IPS DF 4.7 (cell line): Measurements from ENCODE around the gene EGR2.
"Not testable (repeated sequence)": the region's sequence is repeated elsewhere in the genome, so short reads cannot be mapped to it uniquely, and the experiment has no call there.

Experiments
- DNase-seq: peaks from one replicate; pipeline ENCODE4 v3.0.0-alpha.2; 2013; ENCODE audit warnings: low spot score; ENCODE audit errors: extremely low read depth

EGR2 gene

DNA sequence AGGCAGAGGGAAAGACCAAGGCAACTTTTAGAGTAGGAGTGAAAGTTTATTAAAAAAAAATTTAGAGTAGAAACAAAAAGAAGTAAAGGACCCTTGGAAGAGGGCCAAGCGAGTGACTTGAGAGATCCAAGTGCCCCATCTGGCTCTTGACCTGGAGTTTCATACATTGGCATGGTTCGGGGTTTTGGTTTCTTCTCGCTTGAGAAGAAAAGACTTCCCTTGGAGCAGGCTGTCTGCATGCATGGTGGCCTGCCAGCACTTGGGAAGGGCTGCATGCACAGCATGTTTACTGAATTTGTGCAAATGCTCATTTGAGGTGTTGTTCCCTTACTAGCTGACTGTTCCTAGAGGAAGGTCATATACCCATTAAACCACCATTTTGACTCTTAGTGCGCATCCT lies 20.4 kb downstream of the EGR2 start:
- DNase-seq, result no peak

DNA sequence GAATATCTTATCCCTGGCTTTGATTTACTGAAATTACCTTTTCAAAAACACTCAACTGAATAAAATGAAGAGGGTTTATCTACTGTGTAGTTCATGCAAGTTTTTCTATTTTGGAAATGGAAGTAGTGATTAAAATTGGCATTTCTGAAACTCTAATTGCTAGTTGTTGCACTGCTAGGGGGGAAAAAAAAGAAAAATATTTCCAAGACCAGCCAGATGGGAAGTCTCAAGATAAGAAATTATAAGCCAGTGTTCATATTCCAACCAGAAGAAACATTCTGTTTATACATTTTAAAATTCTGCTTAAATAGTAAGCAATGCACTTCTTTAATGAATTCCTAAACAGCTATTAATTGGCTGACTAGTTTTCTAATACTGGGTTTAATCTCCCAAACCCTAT lies 21.1 kb downstream of the EGR2 start:
- DNase-seq, result no peak

GRCh38 chr10:62794306-62794705 lies 21.9 kb downstream of the EGR2 start:
- no peak for DNase-seq

DNA sequence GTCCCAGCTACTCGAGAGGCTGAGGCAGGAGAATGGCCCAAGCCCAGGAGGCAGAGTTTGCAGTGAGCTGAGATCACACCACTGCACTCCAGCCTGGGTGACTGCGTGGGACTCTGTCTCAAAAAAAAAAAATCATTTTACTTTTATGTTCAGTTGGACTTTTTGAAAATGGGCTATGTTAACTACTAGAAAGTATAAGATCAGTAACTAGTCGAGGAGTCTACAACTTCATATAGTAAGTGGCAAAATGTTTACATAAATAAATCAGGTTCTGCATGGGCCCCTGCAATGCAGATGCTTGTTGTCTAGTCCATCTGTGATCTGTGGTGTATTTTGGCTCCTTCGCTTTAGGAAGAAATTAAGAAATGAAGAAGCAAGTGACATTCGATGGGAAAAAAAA lies 23.9 kb downstream of the EGR2 start:
- no peak for DNase-seq

DNA sequence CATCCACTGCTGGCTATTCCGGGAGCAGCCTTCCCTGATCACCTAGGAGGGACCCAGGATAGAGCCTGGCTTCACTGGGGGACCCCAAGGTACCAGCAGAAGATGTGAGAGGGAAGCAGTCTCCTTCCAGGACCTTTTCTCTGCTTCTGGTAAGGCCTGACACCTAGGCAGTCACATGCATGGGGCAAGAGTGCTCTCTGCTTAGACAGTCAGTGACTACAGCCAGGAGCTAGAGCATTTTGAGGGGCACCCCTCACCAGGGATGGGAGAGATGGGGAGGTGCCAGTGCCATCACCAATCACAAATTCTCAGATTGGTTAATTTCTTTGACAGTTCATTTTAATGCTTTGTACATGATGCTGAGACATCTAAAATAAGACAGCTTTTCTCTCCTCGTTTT lies 25.6 kb downstream of the EGR2 start:
- no peak for DNase-seq

- DNase-seq, result no peak
Observed at GRCh38 chr10:62790019-62790555, 26.1 kb downstream of the EGR2 start.

DNA sequence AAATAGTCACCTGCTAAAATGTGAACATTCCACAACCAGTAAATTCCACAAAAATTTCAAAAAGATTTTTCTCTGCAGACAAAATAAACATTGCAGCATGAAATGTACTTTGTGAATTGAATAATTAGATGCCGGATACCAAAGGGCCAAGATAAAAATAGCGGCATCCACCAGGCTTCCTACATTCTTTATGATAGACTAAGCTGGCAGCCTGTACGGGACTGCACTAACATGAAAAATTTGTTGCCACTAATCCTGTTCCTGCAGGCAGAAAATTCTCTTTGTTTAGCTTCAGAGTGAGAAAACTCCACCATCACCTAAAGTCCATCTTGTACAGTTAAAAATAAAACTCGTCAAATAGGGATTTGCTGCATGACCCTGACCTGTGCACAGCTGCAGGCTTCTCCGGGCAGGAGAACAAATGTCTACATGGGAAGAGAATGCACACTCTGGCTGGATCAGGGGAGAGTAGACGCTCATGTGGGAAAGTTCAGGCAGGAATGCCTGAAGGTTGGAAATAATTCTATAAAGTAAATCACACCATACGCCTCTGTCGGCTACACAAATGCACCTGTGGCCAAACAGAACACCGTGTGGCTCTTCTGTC lies 27.2 kb downstream of the EGR2 start:
- DNase-seq, result no peak

- DNase-seq, result not testable (repeated sequence)
Observed at GRCh38 chr10:62788285-62788684, 27.9 kb downstream of the EGR2 start.

GRCh38 chr10:62784537-62784936 lies 31.6 kb downstream of the EGR2 start:
- not testable (repeated sequence) for DNase-seq

DNA sequence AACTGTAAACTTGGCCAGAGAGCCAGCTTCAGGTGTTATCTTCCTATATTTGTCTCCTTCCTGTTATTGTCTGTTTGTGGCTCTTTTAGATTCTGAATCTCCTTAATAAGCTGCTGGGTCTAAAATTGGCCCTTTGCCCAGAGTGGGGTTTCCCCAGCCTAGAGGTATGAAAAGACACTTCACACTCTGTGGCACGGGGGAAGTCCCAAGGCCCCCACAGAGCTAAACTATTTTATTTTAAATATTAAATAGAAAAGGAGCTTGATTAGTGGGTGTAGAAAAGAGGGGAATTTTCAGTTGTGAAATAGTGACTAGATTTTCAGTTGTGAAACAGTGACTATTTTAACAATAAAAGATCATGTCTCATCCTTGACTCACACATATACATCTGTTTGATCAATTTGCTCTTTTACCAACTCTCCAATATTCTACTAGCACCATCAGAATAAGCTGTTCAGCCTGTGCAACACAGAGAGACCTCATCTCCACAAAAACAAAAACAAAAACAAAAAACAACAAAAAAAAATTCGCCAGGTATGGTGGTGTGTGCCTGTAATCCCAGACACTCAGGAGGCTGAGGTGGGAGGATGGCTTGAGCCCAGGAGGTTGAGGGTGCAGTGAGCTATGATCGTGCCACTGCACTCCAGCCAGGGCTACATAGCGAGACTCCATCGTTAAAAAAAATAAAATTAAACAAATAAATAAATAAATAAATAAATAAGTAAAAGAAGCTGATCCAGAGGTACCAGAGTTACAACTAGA lies 36.5 kb downstream of the EGR2 start:
- DNase-seq, result no peak

DNA sequence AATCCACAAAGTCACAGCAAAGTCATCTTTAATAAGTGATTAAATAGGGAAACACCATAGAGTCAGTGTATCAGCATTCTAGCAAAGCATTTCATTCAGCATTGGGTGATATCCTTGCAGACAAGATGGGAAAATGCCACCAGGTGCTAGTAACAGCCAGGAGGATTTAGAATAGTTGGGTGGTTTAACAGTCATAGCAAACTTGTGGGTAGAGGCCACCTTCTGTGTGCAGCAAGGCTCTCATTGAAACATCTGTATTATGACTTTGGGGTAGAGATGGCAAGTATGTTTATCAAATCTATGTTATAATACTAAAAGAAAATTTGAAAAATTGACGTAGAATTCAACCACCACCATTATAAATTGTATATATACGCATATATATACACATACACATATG lies 38.0 kb downstream of the EGR2 start:
- no peak for DNase-seq

GRCh38 chr10:62772186-62772974 lies 43.8 kb downstream of the EGR2 start:
- DNase-seq, result no peak

GRCh38 chr10:62769574-62770242 lies 46.5 kb downstream of the EGR2 start:
- no peak for DNase-seq

GRCh38 chr10:62766386-62766785 lies 49.8 kb downstream of the EGR2 start:
- DNase-seq, result no peak

- no peak for DNase-seq
Observed at GRCh38 chr10:62765726-62766125, 50.4 kb downstream of the EGR2 start.

DNA sequence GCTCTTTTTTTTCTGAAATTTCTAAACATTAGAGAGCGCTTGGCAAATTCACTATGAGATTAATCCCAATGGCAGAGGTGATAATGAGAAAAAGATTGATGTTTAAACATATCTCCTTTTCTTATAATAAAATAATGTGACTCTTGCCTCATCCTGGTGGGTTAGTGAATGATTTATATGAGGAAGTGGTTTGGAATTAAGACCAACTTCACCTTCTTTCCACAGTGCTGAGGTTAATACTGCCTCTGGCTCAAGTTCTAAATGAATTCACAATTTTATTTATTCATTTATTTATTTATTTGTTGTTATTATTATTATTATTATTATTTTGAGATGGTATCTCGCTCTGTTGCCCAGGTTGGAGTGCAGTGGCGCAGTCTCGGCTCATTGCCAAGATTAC lies 52.2 kb downstream of the EGR2 start:
- no peak for DNase-seq

GRCh38 chr10:62763155-62763554 lies 53.0 kb downstream of the EGR2 start:
- no peak for DNase-seq
